ENCODE measurements around the gene GPR55. TPM values are rescaled to one million over a fixed set of nuclear protein-coding genes. Genes with fewer than 3 reads are reported as not detected.
A peak's percentile ranks its signal among the peaks of the same experiment; 100 is the strongest.

Gene GPR55
- total RNA-seq, 1 donor from 2014 or later, result 0.28 TPM

DNA sequence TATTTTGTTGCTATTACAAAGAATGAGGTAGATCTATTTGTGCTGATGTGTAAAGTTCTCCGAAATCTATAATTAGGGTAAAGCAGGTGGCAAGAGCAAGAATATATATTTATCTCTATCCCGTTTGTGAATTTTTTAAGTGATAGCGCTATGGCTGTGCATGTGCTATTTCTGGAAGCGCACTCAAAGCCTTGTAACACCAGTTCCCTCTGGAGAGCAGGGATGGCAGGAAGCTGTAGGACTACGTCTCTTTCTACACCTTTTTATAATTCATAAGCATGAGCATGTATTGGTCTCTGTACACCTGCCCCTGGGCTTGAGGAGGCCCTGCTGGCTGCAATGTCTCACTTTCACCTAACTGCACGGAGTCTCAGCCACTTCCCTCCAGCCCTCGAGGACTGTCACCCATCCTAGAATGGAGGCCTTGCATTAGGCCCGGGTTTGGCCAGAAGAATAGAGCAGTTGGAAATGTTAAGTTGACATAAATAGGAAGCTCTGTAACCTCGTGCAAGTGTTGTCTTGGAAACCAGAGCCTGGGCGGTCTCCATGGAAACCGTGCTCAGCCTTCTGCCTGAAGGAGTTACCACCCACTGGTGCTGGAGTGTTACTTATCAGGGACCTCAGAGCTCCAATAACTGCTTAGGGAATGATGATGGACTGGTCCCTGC lies 39.4 kb downstream of the GPR55 start:
- DNase-seq (ENCODE audit: low spot score), result no peak
- Mint-ChIP-seq H3K27me3 (ENCODE audit: unreplicated experiment) (peaks cover 1% of the 10 kb centered on the region), H3K36me3 (ENCODE audit: low read depth, unreplicated experiment) (peaks cover 3% of the 10 kb centered on the region), H3K4me1 (ENCODE audit: unreplicated experiment) (no peaks in the 10 kb centered on the region), H3K27ac (ENCODE audit: unreplicated experiment) (peak overlapping the region; percentile 44), H3K9me3 (ENCODE audit: unreplicated experiment) (no peaks in the 10 kb centered on the region), H3K4me3 (ENCODE audit: unreplicated experiment) (no peak overlapping the region)
- TF ChIP-seq, protein P1, sequence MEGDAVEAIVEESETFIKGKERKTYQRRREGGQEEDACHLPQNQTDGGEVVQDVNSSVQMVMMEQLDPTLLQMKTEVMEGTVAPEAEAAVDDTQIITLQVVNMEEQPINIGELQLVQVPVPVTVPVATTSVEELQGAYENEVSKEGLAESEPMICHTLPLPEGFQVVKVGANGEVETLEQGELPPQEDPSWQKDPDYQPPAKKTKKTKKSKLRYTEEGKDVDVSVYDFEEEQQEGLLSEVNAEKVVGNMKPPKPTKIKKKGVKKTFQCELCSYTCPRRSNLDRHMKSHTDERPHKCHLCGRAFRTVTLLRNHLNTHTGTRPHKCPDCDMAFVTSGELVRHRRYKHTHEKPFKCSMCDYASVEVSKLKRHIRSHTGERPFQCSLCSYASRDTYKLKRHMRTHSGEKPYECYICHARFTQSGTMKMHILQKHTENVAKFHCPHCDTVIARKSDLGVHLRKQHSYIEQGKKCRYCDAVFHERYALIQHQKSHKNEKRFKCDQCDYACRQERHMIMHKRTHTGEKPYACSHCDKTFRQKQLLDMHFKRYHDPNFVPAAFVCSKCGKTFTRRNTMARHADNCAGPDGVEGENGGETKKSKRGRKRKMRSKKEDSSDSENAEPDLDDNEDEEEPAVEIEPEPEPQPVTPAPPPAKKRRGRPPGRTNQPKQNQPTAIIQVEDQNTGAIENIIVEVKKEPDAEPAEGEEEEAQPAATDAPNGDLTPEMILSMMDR (IDR thresholded peaks at IDR 0.05; ENCODE audit: unreplicated experiment), result no peak

DNA sequence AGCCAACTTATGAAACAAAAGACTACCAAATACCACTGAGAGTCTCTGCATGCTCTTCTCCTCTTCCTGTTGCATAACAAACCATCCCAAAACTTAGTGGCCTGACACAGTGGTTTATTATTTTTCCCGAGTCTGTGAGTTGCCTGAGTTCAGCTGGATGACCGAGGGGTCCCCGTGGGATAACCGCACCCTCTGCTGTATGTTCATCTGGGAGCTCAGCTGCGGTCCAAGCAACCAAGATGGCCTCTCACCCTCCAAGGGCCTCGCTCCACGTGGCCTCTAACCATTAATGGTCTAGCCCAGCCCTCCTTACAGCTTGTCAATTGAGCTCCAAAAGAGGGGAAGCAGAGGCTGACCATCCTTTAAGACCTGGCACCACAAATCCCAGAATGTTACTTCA lies 43.2 kb downstream of the GPR55 start:
- Mint-ChIP-seq H3K27me3 (ENCODE audit: unreplicated experiment) (peaks cover 1% of the 10 kb centered on the region), H3K4me3 (ENCODE audit: unreplicated experiment) (no peak overlapping the region), H3K36me3 (ENCODE audit: low read depth, unreplicated experiment) (peaks cover 12% of the 10 kb centered on the region), H3K9me3 (ENCODE audit: unreplicated experiment) (no peaks in the 10 kb centered on the region), H3K4me1 (ENCODE audit: unreplicated experiment) (no peaks in the 10 kb centered on the region), H3K27ac (ENCODE audit: unreplicated experiment) (no peak overlapping the region)
- TF ChIP-seq, protein P1 (IDR thresholded peaks at IDR 0.05; ENCODE audit: unreplicated experiment), result no peak
- DNase-seq (ENCODE audit: low spot score), result no peak

- TF ChIP-seq, protein P1 (IDR thresholded peaks at IDR 0.05; ENCODE audit: unreplicated experiment), result no peak
- Mint-ChIP-seq H3K27ac (ENCODE audit: unreplicated experiment) (no peak overlapping the region), H3K9me3 (ENCODE audit: unreplicated experiment) (no peaks in the 10 kb centered on the region), H3K36me3 (ENCODE audit: low read depth, unreplicated experiment) (peaks cover 23% of the 10 kb centered on the region), H3K4me3 (ENCODE audit: unreplicated experiment) (no peak overlapping the region), H3K4me1 (ENCODE audit: unreplicated experiment) (no peaks in the 10 kb centered on the region), H3K27me3 (ENCODE audit: unreplicated experiment) (peaks cover 3% of the 10 kb centered on the region)
- no peak for DNase-seq (ENCODE audit: low spot score)
Measured at GRCh38 chr2:230879891-230880290, 45.2 kb downstream of the GPR55 start.

DNA sequence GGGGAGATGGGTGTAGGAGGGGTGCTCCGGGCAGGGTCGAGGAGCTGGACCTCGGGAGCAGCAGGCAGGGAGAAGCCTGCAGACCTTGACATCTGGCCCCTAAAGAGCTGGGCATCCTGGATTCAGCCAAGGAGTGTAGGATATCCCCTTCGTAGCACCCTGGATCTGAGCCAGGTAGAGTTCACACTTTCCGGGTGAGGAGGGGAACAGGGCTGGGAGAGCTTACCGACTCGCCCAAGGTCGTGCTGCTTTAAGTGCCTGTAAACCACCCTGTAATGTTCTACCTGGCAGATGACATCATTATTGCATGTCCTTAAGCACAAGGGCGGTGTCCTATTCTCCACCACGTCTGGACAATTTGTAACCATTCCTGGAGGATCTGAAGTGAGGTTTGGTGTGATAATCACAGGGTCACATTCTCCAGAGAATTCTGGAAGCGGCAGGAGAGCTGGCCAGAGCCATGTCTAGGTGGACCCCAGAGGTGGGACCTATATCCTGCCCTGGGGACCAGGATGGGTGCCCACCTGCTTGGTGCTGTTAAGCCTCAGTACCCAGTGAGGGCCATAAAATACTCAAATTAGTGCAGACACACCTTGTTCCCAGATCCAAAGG lies 45.7 kb downstream of the GPR55 start:
- Mint-ChIP-seq H3K4me1 (ENCODE audit: unreplicated experiment) (no peaks in the 10 kb centered on the region), H3K9me3 (ENCODE audit: unreplicated experiment) (no peaks in the 10 kb centered on the region), H3K36me3 (ENCODE audit: low read depth, unreplicated experiment) (peaks cover 23% of the 10 kb centered on the region), H3K27me3 (ENCODE audit: unreplicated experiment) (peaks cover 5% of the 10 kb centered on the region), H3K27ac (ENCODE audit: unreplicated experiment) (no peak overlapping the region), H3K4me3 (ENCODE audit: unreplicated experiment) (no peak overlapping the region)
- no peak for DNase-seq (ENCODE audit: low spot score)
- TF ChIP-seq, protein P1 (IDR thresholded peaks at IDR 0.05; ENCODE audit: unreplicated experiment), result no peak

DNA sequence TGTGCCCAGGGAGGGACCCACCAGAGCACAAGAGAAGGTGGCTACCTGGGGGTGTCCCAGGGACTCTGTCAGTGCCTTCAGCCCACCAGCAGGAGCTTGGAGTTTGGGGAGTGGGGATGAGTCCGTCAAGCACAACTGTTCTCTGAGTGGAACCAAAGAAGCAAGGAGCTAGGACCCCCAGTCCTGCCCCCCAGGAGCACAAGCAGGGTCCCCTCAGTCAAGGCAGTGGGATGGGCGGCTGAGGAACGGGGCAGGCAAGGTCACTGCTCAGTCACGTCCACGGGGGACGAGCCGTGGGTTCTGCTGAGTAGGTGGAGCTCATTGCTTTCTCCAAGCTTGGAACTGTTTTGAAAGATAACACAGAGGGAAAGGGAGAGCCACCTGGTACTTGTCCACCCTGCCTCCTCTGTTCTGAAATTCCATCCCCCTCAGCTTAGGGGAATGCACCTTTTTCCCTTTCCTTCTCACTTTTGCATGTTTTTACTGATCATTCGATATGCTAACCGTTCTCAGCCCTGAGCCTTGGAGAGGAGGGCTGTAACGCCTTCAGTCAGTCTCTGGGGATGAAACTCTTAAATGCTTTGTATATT lies 46.3 kb downstream of the GPR55 start:
- peak overlapping the region; percentile 34 for H3K27ac Mint-ChIP-seq (ENCODE audit: unreplicated experiment)
- TF ChIP-seq, protein P1 (IDR thresholded peaks at IDR 0.05; ENCODE audit: unreplicated experiment), result no peak
- no peaks in the 10 kb centered on the region for H3K9me3 Mint-ChIP-seq (ENCODE audit: unreplicated experiment)
- no peak for DNase-seq (ENCODE audit: low spot score)
- H3K4me1 Mint-ChIP-seq (ENCODE audit: unreplicated experiment), result no peaks in the 10 kb centered on the region
- peaks cover 5% of the 10 kb centered on the region for H3K27me3 Mint-ChIP-seq (ENCODE audit: unreplicated experiment)
- peak overlapping the region; percentile 59 for H3K4me3 Mint-ChIP-seq (ENCODE audit: unreplicated experiment)
- peaks cover 23% of the 10 kb centered on the region for H3K36me3 Mint-ChIP-seq (ENCODE audit: low read depth, unreplicated experiment)
